Glutamatergic neuron (in vitro differentiated cells): Measurements from ENCODE around the gene SPTSSA. TPM values are rescaled to one million over a fixed set of nuclear protein-coding genes. Genes with fewer than 3 reads are reported as not detected.

ENCODE experiments used
- DNase-seq: peaks from one replicate; pipeline ENCODE4 v3.0.0; 2022
- H3K27ac Mint-ChIP-seq: one replicate; pipeline ENCODE4 v1.8.0; 2020; ENCODE audit warnings: mild to moderate bottlenecking, mixed read lengths, inconsistent platforms; ENCODE audit not compliant: unreplicated experiment
- H3K27me3 Mint-ChIP-seq: one replicate; pipeline ENCODE4 v1.8.0; 2020; ENCODE audit warnings: mild to moderate bottlenecking, moderate library complexity, mixed read lengths, inconsistent platforms; ENCODE audit not compliant: unreplicated experiment
- H3K36me3 Mint-ChIP-seq: one replicate; pipeline ENCODE4 v1.8.0; 2020; ENCODE audit warnings: mild to moderate bottlenecking, mixed read lengths, inconsistent platforms; ENCODE audit not compliant: unreplicated experiment
- H3K4me1 Mint-ChIP-seq: one replicate; pipeline ENCODE4 v1.8.0; 2020; ENCODE audit warnings: mild to moderate bottlenecking, low read depth, mixed read lengths, inconsistent platforms; ENCODE audit not compliant: unreplicated experiment
- H3K4me3 Mint-ChIP-seq: one replicate; pipeline ENCODE4 v1.8.0; 2020; ENCODE audit warnings: mild to moderate bottlenecking, mixed read lengths, inconsistent platforms; ENCODE audit not compliant: unreplicated experiment
- H3K9me3 Mint-ChIP-seq: one replicate; pipeline ENCODE4 v1.8.0; 2020; ENCODE audit warnings: mild to moderate bottlenecking, moderate library complexity, mixed read lengths, inconsistent platforms; ENCODE audit not compliant: unreplicated experiment
- total RNA-seq: library from RNA; stranded (reverse); fragmentation: NEBNext Ultra II Directional; extraction: Animal tissue kit (Norgen Biotek cat#: 25700); gene quantifications from one replicate; pipeline ENCODE4 v1.2.1, GENCODE V29; 2021; ENCODE audit not compliant: unreplicated experiment
- TF ChIP-seq, protein P1 (sequence below): fragments of 200-600 bp; sonication (generic); IDR thresholded peaks from one replicate; pipeline ENCODE4 v1.5.0; 2021; ENCODE audit not compliant: partially characterized antibody, unreplicated experiment

The SPTSSA gene
- total RNA-seq, 1 donor from 2014 or later: 21.4 TPM

- peaks cover 2% of the 10 kb centered on the region for H3K27me3 Mint-ChIP-seq
- H3K4me1 Mint-ChIP-seq: no peaks in the 10 kb centered on the region
- H3K9me3 Mint-ChIP-seq: peaks cover 6% of the 10 kb centered on the region
- no peak overlapping the region for H3K27ac Mint-ChIP-seq
- DNase-seq: no peak
- H3K4me3 Mint-ChIP-seq: no peak overlapping the region
- TF ChIP-seq, protein P1, sequence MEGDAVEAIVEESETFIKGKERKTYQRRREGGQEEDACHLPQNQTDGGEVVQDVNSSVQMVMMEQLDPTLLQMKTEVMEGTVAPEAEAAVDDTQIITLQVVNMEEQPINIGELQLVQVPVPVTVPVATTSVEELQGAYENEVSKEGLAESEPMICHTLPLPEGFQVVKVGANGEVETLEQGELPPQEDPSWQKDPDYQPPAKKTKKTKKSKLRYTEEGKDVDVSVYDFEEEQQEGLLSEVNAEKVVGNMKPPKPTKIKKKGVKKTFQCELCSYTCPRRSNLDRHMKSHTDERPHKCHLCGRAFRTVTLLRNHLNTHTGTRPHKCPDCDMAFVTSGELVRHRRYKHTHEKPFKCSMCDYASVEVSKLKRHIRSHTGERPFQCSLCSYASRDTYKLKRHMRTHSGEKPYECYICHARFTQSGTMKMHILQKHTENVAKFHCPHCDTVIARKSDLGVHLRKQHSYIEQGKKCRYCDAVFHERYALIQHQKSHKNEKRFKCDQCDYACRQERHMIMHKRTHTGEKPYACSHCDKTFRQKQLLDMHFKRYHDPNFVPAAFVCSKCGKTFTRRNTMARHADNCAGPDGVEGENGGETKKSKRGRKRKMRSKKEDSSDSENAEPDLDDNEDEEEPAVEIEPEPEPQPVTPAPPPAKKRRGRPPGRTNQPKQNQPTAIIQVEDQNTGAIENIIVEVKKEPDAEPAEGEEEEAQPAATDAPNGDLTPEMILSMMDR: no peak
- H3K36me3 Mint-ChIP-seq: no peaks in the 10 kb centered on the region
Measured at GRCh38 chr14:34426313-34427295, 35.4 kb downstream of the SPTSSA start.

DNA sequence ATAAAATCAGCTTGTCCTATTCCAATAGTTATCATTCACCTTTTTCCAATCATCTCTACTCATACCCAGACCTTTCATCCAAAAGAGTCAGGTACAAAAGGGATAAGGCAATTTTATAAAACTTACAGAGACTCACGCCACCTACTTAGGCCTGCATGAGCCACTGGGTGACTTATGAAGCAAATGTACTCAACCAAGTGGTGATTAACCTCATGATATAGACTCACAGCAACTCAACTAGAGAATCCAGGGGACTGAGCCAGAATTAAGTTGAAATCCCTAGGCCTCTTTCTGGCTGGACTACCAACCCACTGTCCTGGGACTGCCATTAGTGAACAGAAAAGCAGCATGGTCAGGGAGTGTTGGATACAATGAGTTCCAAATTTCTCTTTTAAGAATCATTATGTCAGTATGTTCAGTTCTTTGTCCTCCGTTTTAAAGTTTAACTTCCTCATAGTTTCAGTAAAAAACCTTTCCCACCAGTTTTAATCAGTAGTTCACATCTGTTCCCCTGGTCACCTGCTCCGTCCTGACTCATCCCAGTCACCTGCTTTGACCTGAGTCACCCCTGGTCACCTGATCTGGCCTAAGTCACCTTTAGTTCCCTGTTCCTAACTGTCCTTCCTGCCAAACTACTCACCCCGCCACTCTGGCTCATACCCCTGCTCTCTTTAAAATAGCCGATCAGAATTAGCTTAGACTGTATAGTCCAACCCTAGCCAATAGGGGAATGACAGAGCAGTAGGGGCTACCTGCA, 36.8 kb downstream of the SPTSSA start:
- peaks cover 9% of the 10 kb centered on the region for H3K9me3 Mint-ChIP-seq
- TF ChIP-seq, protein P1: no peak
- no peak overlapping the region for H3K4me3 Mint-ChIP-seq
- no peaks in the 10 kb centered on the region for H3K4me1 Mint-ChIP-seq
- DNase-seq: no peak
- peaks cover 2% of the 10 kb centered on the region for H3K27me3 Mint-ChIP-seq
- H3K36me3 Mint-ChIP-seq: peaks cover 5% of the 10 kb centered on the region
- no peak overlapping the region for H3K27ac Mint-ChIP-seq

DNA sequence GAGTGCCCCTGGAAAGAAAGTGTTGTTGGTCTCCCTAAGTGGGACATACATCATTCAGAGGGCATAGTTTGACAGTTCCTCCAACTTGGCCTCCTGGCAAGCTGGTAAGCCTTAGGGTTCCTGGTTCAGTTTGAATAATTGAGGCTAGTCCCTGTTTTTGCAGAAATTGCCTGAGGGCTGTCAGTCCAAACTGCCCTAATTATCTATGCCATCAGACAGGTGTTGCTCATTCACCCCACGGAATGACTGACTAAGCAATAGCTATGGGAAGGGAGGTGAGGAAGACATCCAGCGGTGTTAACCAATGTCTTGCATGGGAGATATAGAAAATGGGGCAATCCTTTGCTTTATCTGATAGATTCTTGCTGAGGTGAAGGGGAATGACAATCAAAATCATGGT, 37.6 kb downstream of the SPTSSA start:
- no peak overlapping the region for H3K27ac Mint-ChIP-seq
- TF ChIP-seq, protein P1: no peak
- H3K9me3 Mint-ChIP-seq: peaks cover 9% of the 10 kb centered on the region
- no peak for DNase-seq
- H3K27me3 Mint-ChIP-seq: peaks cover 2% of the 10 kb centered on the region
- no peak overlapping the region for H3K4me3 Mint-ChIP-seq
- peaks cover 5% of the 10 kb centered on the region for H3K36me3 Mint-ChIP-seq
- H3K4me1 Mint-ChIP-seq: no peaks in the 10 kb centered on the region

DNA sequence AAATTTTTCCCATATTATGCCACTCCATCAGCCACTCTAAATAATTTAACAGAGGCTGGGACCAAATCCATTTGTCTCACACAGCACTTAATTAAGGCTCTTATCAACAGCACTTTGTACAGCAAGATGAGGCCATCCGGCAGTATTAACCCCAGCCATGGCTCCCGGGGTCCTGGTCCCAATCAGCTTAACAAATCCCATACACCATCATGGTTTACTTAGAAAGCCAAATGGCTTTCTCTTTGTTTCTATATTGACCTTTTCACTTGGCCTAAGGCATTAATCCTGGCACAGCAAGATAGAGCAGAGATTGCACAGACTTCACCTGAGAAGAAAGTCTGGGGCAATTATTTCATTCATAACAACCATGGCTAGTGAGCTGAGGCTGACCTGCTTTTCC, 38.6 kb downstream of the SPTSSA start:
- H3K27ac Mint-ChIP-seq: no peak overlapping the region
- TF ChIP-seq, protein P1: no peak
- H3K36me3 Mint-ChIP-seq: peaks cover 5% of the 10 kb centered on the region
- H3K4me1 Mint-ChIP-seq: no peaks in the 10 kb centered on the region
- H3K9me3 Mint-ChIP-seq: peaks cover 9% of the 10 kb centered on the region
- no peak for DNase-seq
- peaks cover 2% of the 10 kb centered on the region for H3K27me3 Mint-ChIP-seq
- H3K4me3 Mint-ChIP-seq: no peak overlapping the region
